GDM1 (cell line): Measurements from ENCODE around the gene PREX1.

Experiments used
- DNase-seq: peaks from one replicate; lab custom pipeline; 2025; lab: John Stamatoyannopoulos, UW

PREX1 gene

DNA sequence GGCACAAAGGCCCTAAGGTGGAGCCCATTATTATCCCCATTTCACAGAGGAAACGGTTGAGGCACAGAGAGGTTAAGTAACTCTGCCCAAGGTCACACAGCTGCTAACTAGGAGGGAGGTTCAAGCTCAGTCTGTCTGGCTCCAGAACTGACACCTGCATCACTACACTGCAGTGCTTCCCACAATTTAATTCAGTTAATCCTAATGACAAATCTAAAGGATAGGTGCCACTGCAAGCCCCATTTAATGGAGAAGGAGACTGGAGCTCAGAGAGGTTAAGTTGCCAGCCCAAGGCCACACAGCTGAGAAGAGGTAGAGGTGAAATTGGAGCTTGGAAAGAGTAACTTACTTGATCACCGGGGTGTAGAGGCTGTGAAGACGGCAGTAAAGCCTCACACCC lies 148.8 kb downstream of the PREX1 start:
- DNase-seq: no peak

DNA sequence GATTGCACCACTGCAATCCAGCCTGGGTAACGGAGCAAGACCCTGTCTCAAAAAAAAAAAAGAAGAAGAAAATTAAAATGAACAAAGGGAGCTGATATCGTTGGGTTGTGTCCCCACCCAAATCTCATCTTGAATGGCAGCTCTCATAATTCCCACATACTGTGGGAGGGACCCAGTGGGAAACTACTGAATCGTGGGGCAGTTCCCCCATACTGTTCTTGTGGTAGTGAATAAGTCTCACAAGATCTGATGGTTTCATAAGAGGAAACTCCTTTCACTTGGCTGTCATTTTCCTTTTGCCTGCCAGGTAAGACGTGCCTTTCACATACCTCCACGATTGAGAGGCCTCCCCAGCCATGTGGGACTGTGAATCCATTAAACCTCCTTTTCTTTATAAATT lies 149.4 kb downstream of the PREX1 start:
- DNase-seq: no peak

DNA sequence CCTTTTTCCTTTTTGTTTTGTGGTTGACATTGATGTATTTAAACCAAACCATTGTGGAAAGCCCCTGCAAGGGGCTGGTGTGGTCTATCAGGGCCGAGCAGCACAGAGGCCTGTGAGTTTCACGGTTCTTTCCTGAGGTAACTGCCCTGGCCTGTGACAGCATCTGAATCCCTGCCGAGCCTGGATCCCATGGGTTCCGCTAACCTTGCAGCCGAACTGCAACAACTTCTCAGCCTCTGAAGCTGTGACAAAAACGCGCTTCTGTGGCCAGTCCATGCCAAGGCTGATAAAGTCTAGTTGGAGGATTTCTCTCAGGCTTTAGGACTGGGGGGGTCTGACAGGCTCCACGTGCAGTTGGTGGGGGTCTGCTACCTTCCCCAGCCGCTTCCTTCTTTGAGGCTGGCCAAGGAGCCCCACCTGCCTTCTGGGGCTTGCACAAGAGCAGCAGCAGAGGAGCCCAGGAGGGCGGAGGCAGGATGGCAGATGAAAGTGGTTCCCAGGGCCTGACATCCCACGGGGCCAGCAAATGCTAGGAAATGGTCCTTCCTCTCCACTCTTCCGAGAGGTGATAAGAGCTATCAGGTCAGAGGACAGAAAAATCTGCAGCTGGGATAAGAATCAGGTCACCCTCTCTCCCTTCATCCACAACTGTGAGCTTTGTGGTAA lies 150.9 kb downstream of the PREX1 start:
- DNase-seq: no peak

DNA sequence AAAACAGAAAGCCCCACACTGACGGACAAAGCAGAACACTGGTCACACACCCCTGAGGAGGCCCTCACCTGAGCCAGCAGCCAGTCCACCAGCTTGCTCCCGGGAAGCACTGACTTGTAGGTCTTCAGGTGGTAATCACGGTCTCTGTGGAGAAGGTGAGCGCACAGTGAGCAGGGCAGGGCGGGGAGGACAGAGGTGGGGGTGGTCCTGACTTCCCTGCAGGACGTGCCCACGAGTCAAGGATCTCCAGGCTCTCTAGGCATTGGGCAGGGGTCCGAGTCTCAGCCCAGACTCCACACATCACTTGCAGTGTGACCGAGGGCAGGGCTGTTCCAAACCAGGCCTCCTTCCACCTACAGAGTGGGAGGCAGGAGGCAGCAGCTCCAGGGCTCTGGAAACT lies 151.7 kb downstream of the PREX1 start:
- no peak for DNase-seq

DNA sequence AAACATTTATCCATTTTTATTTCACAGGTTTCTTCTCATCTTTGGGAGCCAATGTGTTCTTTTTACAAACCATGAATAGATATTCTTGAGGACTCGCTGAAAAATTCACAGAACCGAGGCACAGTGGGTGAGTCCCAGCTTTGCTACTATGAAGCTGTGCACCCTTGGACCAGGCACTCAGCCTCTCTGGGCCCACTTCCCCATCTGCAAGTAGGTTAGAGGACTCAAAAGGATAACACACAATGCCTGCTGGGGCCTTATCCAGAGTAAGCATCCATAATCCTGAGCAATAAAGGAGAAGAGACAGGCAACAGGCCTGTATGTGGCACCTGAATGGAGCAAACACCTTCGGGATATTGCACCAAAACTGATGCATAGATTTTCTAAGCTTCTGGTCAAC lies 153.3 kb downstream of the PREX1 start:
- no peak for DNase-seq

DNA sequence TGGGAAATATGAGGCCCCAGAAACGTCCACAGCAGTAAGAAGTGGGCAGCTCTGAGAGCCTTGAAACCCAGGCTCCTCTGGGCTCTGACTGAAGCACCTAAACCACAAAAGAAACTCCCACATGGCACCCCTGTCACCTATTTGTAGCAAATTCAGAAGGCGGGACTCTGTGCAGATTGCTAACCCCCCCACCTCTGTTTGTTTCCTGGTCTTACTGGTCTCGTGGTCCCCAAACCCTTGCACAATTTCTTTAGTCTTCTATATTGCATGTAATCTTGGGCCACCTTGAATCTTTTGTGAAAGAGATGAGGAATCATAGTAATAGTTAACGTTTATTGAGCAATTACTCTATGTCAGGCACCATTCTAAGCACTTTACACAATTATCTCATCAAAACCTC lies 154.3 kb downstream of the PREX1 start:
- DNase-seq: no peak

GRCh38 chr20:48672324-48672723 lies 155.5 kb downstream of the PREX1 start:
- no peak for DNase-seq

DNA sequence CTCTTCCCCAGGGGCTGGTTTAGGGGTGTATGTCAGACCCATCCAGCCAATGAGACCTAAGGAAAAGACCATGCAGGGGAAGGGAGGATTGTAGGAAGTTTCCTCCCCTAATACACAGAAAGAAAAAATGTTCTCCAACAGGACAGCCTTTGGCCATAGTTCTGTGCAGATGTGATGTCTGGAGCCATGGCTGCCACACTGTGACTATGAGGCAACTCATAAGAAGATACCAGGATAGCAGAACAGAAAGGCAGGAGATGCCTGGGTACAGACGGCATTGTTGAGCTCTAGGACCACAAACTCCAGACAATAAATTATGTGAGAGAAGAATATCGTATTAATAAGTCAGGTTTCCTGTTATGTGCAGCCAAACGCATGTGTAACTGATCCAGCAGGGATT lies 156.7 kb downstream of the PREX1 start:
- no peak for DNase-seq

DNA sequence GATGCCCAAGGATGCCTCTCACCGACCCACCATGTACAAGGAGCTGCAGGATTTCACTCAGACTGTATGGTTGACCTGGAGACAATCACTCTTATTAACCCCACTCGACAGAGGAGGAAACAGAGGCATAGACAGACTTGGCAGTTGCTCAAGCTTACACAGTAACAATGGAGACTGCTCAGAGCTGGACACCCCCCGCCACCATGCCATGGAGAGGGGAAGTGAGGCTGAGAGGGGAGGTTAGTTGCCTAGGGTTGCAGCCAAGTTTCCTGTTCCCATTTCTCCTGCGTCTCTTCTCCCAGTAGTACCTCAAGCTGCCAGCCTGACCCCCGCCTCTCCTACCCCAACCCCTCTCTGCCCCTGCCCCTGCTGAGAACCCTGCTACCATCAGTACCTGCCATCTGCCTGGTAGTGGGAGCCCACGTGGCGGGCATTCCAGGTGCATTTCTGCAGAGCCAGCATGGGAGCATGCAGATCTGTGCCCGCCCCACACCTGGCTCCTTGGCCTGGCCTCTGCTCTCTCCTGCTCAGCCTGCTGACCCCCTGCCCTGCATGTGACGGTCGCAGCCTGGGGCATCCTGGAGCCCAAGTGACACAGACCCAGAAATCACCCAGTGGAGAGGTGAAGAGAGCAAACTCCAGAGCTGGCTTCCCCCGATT lies 157.7 kb downstream of the PREX1 start:
- DNase-seq: peak; percentile 17

DNA sequence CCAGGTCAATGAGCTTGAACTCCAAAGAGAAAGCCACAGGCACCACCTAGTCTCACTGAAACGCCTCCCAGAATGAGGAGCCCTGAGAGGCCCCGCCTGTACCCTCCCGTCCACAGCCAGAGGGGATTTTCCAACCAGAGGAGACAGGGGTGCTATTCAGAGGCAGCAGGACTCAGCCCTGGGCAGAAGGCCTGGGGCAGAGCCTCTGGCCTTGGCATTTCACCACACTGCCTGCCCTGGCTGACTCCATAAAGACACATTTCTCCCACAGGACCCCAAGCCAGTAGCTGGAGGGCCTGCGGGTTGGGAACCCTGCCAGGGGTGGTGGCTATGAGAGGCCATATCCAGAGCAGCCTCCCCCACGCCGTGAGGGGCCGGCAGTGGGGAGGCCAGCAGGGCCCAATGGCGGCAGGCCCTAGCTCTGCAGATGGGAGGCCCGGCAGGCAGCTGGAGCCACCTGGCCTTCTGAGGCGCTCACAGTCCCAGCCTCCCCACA lies 159.3 kb downstream of the PREX1 start:
- no peak for DNase-seq

DNA sequence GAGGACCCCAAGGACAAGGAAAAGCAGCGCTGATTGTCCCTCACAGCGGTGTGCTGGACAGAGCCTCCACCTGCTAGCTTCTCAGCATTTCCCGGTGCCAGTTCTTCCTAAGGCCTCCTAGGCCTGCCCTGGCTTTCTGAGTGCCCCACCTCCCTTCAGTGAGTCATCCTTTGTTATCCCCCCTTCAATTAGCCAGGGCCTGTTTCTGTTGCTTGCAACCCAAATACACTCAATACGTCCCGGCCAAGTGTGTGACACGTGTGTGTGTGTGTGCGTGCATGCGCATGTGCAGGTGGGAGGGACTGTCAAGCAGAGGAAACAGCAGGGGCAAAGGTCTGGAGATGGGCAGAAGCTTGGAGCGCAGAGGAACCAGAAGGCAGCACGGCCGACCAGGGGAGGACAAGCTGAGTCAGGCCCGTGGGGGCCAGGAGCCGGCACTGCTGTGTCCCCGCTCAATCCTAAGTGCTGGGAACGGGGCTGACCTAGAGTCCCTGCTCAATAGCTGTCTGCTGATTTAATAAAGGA lies 159.8 kb downstream of the PREX1 start:
- DNase-seq: no peak

DNA sequence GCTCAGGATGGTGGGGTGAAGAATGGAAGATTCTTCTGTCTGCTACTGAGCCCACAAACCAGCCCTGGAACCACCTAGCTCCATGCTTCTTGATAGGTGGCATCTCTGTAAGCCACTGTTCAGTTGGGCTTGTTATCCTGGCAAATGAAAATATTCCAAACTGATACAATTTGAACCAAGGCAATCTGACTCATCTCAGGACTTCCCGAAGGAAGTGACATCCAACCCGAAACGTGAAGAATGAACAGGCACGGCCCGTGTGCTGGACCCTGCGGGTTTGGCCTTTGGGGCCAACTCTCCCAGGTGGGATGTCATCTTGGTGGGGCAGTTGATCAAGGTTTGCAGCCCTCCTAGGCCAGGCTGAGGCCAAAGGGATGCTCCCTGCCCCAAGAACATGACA lies 160.3 kb downstream of the PREX1 start:
- no peak for DNase-seq

DNA sequence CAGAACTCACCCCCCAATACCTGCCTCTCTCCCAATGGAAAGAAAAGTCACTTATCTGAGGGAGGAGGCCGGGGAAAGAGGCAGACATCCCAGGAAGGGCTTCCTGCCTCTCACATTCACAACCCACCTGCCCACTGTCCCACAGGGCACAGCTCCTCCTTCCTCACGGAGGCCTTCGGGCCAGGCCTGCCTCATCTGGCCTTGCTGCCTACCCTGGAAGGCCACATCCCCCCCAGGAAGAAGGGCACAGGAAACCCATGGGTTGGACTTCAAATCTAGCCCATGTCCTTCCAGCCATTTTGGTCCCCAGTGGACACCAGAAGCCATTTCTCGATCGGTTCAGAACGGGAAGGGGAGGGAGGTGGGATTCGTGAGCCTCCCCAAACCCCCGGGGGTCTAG lies 162.0 kb downstream of the PREX1 start:
- DNase-seq: no peak

DNA sequence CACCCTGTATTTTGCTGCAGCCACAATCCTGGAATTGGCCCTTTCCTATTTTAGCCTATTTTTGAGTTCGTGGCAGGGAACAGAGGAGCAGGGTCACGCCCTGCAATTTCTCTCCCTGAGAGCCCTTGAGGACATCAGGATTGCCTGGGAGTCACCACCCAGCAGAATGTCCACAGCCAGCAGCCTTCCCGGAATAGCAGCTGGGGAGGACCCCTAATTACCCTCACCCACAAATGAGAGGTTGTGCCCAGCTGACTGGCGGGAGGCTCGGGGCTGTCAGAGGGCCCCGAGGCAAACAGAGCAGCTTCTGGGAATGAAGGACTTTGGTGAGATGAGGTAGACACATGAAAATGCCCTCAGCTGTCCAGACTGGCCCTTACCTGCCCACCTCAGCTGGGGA lies 165.1 kb downstream of the PREX1 start:
- DNase-seq: no peak

GRCh38 chr20:48661575-48662455 lies 166.0 kb downstream of the PREX1 start:
- no peak for DNase-seq

GRCh38 chr20:48660788-48661187 lies 167.0 kb downstream of the PREX1 start:
- no peak for DNase-seq

DNA sequence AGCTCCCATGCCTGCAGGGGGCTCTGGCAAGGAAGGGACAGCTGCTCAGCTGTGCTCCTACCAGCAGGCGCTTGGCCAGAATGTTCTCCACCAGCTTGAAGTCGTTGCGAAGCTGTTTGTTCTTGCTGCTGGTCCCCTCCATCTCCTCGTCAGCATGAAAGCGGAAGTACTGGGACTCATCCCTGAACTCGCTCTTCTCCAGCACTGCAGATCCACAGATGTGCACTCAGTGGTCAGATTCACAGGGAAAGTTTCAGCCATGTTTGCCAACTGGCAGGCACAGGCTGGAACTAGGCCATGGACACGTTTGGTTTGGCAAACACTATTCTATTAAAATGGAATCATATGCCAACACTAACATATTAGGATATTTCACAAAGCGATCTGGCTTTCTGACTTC lies 167.9 kb downstream of the PREX1 start:
- no peak for DNase-seq

- no peak for DNase-seq
These were observed 169.3 kb downstream of the PREX1 start for GRCh38 chr20:48658505-48658904.

GRCh38 chr20:48658198-48658476 lies 169.7 kb downstream of the PREX1 start:
- no peak for DNase-seq

DNA sequence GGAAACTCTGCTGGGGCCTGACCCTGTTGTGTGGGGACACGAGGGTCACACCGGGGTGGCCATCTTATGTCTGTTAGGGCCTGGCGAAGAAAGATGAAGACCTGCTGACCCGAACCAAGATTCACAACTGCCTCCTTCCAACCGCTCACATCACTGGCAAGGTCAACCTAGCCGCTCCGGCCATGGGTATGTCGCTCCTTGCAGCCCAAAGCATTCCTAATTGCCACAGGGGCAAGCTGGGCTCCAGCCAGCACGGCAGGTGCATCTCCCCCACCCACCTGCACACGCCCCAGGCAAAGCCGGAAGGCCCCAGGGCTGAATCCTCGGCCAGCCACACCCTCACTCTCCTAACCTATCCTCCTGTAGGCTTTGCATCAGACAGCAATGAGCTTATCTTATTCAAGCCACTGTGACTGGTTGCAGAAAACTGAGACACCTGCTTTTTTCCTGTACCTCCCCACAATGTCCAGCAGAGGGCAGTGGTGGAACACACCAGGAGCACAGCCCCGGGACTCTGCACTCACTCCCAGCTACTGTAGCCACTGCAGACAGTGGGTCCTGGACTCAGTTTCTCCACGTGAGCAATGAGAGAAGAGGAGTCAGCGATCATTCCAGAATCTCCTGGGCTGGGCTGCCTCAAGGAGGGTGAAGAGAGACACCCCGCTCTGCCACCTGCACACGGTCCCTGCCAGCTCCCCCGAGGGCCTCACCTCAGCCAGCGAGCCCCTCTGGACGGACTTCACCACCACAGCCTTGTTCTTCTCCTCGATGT lies 170.2 kb downstream of the PREX1 start:
- peak; percentile 55 for DNase-seq

GRCh38 chr20:48656661-48657211 lies 171.1 kb downstream of the PREX1 start:
- DNase-seq: no peak

- DNase-seq: no peak
These were observed 171.7 kb downstream of the PREX1 start for GRCh38 chr20:48656137-48656536.
